GM19351 (cell line): ENCODE measurements around the gene HIPK3.
"Not testable (repeated sequence)": the region's sequence is repeated elsewhere in the genome, so short reads cannot be mapped to it uniquely, and the experiment has no call there.

ENCODE experiments used
- ATAC-seq: cut with Tn5 transposase; IDR thresholded peaks from one replicate; pipeline ENCODE4 v1.9.1; 2021; ENCODE audit warnings: mild to moderate bottlenecking, moderate library complexity; ENCODE audit not compliant: unreplicated experiment

HIPK3 gene

DNA sequence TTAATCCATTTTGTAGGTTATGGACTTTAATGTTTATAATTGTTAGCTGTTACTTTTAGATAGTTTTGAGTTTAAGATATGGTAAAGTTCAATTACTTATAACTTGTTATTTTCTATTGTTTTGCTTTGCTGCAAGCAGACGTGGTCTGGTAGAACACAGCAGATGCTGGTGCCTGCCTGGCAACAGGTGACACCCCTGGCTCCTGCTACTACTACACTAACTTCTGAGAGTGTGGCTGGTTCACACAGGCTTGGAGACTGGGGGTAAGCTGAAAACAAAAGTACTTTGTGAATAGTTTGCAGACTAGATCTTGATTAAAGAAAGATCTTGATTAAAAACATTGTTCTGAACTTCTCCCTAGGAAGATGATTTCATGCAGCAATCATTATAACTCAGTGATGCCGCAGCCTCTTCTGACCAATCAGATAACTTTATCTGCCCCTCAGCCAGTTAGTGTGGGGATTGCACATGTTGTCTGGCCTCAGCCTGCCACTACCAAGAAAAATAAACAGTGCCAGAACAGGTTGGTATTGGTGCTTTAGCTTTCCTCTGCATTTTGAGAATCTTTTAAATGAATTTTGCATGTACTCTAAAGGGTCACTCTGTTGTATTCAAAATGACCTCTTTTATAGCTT is 90.4 kb downstream of the HIPK3 start:
- ATAC-seq = peak; percentile 100

DNA sequence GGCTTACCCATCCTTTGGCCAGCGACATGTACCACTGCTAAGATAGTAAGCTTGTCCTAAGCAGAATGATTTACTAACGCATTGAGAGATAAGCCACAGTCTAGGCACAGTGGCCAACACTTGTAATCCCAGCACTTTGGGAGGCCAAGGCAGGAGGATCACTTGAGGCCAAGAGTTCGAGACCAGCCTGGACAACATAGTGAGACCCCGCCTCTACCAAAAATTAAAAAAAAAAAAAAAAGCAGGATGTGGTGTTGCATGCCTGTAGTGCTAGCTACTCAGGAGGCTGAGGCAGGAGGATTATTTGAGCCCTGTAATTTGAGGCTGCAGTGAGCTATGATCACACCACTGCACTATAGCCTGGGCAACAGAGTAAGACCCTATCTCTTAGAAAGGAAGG is 93.1 kb downstream of the HIPK3 start:
- ATAC-seq = no peak

DNA sequence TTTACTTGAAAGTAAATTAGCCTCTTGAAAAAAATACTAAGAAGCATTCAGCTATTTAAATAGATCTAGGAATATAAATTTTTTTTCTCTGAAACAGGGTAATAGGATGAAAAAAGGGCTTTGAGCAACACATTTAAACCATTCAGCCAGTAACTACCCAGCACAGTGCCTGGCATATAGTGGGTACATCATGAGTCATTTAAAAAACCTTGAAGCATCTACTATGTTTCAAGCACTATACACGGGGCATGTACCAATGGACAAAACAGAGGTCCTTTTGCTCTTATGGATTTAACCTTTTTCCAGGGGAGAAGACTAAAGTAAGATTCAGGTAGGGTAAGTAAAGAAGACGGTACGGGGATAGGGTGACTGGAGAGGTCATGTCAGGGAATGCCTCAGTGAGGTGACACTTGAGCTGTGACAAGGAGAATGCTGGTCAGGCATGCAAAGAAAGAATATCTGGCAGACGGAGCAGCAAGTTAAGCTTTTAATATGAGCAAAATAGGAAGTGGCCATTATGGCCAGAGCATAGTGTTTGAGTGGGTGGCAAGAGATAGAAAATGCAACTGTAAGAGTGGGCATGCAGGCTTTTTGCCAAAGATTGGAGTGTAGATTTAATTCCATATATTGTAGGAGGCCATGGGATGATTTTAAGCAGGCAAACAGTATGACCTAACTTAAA is 101.1 kb downstream of the HIPK3 start:
- ATAC-seq = no peak

DNA sequence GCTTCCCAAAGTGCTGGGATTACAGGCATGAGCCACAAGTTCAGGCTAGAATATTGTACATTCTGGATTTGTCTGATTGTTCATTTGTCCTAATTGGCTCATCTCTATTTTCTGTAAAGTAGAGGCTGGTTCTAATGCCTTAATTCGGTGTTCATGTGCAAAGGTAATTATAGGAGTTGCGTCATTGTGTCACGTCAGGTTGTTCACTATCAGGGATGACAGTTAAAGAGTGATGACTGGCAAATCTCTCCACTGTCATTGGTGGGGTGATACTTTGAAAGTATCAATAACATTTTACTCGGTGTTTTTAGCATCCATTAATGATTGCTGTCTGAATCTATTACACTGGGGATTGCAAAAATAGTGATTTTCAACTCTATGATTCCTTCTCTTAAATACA is 103.5 kb downstream of the HIPK3 start:
- ATAC-seq = no peak

DNA sequence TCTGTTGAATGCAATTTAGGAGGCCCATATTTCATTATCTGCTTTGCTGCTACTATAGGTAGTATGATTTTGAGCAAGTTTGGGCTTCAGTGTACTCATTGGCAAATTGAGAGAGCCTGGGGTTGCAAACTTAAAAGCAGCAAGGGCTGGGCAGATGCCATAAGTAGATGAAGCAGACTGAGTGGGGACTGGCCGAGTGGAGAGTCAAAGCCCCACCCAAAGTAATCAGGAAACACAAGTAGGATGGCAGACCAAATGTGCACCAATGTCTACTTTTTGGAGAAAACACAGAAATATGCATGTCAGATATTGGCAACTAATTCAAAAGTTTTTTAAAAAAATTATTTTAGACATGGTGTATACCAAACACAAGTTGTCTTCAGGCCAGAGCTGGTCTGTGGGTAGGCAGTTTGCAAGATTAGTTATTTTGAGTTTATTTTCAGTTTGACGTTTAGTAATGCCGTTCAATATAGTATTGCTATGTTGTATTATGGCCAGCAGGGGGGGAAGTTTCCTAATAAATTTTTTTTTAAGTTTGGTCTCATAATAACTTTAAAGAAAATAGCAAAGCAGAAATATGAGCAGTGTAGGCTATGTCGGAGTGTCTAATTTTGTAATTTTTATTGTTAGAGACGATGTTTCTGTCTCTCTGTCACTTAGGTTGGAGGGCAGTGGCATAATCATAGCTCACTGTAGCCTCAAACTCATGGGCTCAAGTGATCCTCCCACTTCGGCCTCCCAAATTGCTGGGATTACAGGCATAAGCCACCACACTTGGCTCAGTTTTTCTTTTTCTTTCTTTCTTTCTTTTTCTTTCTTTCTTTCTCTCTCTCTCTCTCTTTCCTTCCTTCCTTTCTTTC is 105.1 kb downstream of the HIPK3 start:
- peak; percentile 53 for ATAC-seq

DNA sequence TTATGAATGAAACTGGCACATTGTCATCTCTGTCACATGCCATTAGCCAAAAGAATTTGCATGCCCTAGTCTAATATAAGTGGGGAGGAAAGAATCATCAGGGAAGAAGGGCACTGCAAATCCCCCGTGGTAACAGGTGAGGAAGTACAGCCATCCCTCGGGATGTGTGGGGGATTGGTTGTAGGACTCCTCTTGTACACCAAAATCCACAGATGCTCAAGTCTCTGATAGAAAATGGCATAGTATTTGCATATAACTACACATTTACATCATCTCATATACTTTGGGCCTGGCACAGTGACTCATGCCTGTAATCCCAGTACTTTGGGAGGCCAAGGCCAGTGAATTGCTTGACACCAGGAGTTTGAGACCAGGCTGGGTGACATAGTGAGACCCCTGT is 109.7 kb downstream of the HIPK3 start:
- no peak for ATAC-seq

DNA sequence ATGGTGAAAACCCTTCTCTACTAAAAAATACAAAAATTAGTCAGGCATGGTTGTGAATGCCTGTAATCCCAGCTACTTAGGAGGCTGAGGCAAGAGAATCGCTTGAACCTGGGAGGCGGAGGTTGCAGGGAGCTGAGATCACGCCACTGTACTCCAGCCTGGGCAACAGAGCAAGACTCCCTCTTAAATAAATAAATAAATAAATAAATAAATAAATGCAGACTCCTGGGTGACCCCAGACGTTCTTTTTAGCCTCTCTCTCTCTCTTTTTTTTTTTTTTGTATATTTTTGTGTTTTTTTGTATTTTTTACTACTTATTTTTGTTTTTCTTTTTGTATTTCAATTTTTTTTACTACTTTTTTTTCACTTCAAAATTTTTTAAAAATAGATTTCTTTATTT is 111.3 kb downstream of the HIPK3 start:
- ATAC-seq = not testable (repeated sequence)

DNA sequence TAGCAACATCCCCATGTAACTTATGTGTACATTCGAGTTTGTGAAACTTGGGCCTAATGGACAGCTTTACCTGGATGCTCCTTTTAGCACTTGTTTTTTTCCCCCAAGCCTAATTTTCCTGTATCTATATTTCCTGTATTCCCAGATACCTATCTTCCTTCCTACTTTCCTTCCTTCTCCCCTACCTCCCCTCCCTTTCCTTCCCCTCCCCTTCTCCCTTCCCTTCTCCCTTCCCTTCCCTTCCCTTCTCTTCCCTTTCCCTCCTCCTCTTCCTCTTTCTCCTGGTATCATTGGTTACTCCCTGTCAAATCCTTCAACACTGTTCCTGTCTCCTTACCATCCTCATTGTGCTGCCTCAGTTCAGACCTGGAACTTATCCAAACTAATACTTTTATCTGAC is 111.8 kb downstream of the HIPK3 start:
- no peak for ATAC-seq

DNA sequence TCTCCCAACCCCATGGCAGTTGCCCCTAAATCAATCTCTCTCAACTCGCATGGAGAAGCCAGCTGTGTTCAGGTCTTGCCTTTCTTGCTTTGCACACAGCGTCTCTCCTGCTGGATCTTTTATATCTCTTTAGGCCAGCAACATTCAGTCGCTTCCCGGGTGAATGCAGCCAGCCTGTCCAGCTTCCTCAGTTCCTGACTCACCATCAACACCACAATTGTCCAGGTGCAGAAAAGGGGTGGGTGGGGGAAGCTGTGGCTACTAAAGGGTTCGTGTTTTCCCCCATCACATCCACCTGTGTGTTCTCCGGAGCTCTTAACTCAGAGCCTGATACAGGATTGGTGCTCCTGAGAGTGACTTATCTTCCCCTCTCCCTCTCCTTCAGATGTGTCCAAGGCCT is 116.5 kb downstream of the HIPK3 start:
- no peak for ATAC-seq

DNA sequence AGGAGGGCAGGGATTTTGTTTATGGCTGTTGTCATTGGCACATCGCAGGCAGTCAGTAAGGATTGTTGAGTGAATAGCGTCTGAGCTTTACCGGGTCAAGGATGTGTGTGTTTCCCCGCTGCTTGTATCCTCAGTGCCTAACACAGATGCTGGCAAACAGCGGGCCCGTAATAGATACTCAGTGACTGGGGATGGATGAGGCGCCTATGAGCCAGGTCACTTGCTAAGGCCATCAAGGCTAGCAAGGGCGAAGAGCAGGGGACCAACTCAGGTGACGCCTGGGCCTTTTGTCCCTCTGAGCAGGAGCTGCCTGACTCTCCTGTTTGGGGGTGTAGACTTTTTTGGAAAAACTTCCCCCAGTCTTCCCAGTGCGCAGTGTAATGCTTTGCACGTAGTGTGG is 118.1 kb downstream of the HIPK3 start:
- ATAC-seq = no peak

DNA sequence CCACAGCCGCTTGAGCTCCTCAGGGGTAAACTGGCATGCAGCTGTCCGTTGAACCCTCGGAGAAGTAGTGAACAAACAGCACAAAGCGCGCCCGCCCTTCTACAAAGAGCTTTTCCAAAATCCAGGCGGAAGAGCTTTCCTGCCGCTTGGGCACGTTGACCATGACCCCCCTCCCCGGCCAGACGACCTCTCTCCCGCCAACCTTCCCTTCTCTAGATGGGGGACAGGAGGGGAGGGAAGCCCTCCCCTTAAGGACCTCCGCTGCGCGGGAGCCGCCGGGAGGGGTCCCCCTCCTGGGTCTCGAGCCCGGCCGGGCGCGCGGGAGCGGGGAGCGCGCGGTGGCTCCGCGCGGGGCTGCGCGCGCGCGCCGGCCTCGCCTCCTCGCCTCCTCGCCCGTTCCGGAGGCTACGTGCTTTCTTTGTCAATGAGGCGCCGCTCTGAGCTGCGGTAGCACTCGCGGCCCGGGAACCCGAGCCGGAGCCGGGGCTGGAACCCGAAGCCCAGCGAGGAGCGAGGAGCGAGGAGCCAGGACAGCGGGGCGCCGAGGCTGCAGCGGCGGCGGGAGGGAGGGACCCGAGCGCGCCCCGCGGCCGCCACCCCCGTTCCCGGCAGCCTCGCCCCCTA is 118.6 kb downstream of the HIPK3 start, which contains the start of gene KIAA1549L:
KIAA1549L (plus strand) TSS at position 421 of the 624 bp plus-strand sequence.
- ATAC-seq = no peak

DNA sequence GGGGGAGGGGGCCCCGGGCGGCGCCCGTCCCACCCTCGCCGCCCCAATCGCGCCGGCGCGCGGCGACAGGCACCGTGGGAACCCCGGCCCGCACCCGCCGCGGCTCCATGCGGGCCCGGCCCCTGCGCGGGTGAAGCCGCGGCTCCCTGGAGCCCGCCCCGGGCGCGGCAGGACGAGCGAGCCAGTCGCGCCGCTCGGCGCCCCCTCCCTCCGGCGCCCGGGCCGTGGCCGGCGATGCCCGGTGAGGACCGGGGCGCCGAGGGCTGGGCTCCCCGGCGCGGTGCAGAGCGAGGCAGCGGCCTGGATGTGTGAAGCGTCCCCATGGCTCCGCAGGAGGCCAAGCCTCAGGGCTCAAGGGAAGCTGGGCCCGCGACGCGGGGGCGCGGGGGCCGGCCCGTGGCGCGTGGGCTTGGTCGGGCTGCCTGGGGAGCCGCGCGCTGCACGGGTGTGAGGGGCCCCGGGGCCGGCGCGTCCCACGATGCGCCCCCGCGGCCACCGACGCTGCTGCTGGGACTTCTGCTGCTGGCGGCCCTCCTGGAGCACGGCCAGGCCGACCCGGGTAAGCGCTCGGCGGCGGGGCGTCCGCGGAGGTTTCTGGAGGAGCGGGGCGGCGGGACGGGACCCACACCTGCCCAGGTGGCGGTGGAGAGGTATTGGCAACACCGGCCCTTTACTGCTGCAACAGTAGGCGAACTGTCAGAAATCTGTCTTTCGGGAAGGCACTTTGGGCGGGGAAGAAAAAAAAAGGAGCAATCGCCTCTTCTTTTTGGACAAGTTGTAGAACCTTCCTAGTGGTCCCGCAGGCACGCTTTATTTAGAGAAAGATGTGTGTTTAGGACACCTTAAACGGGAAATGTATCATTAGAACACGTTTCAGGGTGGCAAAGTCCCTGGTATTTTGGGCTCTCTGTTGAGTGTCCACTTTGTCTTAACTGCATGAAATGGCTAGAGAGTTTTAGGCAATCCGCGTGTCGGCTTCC is 119.4 kb downstream of the HIPK3 start:
- no peak for ATAC-seq

DNA sequence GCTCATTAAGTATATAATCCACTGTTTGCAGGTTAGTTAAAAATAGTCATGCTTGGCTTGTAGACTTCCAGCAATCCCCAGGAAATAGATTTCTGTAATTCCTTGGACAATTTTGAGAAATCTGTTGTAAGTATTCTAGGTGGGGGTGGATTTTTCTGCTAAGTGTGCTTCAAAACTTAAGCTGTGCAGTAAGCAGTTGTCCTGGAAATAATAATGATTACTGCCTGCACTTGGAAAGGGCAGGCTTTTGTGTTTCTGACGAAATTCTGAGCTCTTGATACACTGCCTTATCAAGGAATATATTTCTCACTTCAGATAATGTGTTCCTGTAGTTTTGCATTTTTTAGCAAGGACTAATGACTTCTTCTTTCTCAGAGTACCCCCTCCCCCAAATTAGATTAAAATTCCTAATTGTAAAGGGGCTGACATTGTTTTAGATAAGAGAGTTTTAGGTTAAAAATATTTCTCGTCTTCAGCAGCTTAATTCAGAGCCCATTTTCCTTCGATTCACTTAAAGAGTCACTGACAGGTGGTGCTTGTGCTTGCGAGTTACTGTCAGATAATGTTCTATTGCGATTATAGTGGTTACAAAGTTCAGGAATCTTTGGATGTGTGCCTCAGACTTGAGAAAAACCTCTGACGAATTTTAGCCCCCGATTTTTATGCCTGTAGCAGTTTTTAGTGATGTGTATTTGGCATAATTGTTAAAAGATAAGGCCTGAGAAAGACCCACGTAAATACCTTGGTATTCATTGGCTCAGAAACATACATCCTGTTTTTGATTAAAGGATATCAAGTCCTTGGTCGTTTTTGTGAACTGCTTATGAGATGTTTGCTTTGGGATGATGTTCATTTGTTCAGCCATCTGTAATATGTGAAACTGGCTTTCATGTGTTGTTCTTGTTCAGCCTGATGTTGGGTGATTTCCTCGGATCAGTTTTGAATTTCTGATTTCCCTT is 120.5 kb downstream of the HIPK3 start:
- ATAC-seq = no peak

DNA sequence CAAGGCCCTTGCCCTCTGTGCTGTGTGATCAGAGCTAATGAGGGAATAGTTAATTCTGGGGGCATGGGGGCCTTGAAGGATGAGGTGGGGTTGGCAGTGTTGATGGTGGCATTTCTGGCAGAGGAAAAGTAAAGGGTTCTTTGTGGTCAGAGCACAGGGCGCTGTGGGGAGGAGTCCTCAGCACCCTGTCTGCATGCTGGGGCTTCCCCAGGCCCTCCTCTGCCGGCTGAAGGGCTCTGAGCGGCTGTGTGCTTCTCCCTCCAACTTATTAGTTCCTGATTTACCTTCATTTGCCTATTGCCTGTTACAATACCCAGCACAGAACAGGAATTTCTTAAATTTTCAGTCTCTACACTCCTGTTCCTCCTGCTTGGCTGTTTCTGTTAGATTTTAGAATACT is 122.8 kb downstream of the HIPK3 start:
- peak; percentile 44 for ATAC-seq

DNA sequence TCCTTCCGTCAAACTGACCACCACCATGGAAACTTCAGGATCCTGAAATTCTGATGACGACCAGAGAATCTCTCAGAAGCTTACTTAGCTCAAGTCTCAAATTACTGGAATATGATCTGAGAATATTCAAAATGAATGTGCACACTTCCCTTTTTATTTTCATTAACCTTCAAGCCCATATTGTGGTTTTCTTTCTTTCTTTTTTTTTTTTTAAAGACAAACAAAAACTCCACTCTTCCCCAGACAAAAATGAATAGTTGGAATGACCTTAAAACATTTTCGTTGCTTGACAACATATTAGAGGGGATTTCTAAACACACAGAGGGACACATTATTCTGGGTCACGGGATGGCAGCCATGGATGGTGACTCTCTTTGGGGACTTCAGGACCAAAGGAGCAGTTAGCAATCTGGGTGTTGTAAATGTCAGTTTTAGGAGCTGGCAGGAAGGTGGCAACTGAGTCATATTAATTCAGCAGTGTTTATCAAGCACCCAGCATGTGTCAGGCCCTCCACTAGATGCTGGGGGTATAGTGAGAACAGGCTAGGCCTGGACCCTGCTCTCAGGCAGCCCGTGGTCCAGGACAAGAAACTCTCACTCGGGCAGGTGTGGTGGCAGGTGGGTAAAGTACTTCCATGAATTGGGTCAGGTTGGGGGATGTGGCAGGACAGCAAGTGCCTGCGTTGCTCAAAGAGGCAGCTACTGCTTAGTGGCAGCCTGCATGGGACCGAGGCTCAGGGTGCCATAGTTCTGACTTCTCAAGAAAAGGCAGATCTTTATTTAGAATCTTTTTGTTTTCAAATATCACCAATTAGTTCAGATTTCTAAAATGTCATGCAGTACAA is 126.1 kb downstream of the HIPK3 start:
- ATAC-seq = no peak

DNA sequence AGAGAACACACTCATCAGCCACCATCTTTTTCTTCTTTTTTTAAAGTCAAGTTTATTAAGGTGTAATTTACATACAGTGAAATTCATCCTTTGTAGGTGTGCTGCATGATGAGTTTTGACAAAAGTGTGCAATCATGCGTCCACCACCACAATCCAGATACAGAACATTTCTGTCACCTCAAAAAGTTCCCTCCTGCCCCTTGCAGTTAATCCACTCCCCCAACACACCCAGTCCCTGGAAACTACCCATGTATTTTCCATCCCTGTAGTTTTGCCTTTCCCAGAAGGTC is 126.7 kb downstream of the HIPK3 start:
- ATAC-seq = no peak

DNA sequence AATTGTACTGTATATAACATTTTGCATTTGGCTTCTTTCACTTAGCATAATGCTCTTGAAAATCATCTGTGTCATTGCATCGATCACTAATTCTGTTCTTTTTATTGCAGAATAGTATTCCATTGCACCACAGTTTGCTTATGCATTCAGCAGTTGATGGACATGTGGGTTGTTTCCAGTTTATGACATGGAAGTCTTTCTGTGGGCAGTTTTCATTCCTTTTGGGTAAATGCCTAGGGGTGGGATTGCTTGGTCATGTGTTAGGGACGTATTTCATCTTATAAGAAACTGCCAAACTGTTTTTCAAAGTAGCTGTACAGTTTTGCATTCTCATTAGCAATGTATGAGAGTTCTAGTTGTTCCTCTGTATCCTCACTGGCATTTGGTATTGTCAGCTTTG is 127.0 kb downstream of the HIPK3 start:
- no peak for ATAC-seq

DNA sequence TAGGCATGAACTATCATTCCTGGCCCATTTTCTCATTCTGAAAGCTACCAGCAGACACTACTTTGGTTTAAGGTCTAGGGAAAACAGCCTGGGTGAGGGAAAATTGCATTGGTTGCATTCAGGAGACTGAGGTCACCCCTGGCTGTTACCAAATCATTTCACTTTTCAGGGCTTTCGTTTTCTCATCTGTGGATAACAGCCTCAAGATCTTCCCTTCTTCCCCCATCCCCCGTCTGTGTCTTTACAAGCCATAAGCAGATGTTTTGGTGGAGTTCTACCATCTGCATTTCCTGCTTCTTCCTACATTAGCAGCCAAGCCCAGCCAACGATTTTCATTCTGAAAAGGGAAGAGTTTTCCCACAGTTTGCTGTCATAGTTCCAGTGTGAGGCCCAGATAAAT is 130.4 kb downstream of the HIPK3 start:
- no peak for ATAC-seq
